Measurements from ENCODE around the gene CLDN9.

Gene CLDN9

DNA sequence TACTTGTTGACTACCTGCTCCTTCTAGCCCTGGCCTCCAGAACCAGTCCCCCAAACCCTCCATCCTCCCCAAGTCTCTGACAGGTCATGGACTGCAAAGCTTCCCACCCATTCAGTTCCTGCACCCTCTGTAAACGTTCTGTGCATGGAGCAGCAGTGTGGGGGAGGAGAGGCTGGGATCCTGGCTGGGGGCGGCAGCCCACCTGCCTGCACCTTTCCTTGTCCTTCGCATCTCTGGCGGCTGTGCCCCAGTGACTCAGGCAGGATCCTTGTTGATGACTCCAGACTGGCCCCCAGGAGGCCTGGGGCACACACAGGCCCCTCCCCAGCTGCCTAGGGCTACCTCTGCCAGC lies 30.8 kb upstream of the CLDN9 start:
- Mint-ChIP-seq H3K4me3 (peak overlapping the region; percentile 81), H3K27me3 (ENCODE audit: low read depth) (peaks cover 7% of the 10 kb centered on the region), H3K36me3 (ENCODE audit: low read depth) (peaks cover 1% of the 10 kb centered on the region), H3K27ac (peak overlapping the region; percentile 67), H3K9me3 (no peaks in the 10 kb centered on the region), H3K4me1 (ENCODE audit: low read depth) (peaks cover 12% of the 10 kb centered on the region)

DNA sequence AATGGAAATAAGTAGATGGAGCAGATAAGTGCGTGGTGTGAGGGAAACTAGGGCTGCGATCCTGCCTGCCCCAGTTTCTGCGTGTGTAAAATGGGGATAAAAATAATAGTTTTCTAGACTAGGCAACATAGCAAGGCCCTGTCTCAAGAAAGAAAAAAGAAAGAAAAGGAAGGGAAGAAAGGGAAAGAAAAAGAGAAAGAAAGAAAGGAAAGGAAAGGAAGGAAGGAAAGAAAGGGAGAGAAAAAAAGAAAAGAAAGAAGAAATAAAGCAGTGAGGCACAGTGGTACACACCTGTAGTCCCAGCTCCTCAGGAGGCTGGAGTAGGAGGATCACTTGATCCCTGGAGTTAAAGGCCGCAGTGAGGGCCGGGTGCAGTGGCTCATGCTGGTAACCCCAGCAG lies 30.3 kb upstream of the CLDN9 start:
- peaks cover 7% of the 10 kb centered on the region for H3K27me3 Mint-ChIP-seq (ENCODE audit: low read depth)
- peaks cover 12% of the 10 kb centered on the region for H3K4me1 Mint-ChIP-seq (ENCODE audit: low read depth)
- no peaks in the 10 kb centered on the region for H3K9me3 Mint-ChIP-seq
- peak overlapping the region; percentile 12 for H3K27ac Mint-ChIP-seq
- peaks cover 1% of the 10 kb centered on the region for H3K36me3 Mint-ChIP-seq (ENCODE audit: low read depth)
- peak overlapping the region; percentile 16 for H3K4me3 Mint-ChIP-seq

DNA sequence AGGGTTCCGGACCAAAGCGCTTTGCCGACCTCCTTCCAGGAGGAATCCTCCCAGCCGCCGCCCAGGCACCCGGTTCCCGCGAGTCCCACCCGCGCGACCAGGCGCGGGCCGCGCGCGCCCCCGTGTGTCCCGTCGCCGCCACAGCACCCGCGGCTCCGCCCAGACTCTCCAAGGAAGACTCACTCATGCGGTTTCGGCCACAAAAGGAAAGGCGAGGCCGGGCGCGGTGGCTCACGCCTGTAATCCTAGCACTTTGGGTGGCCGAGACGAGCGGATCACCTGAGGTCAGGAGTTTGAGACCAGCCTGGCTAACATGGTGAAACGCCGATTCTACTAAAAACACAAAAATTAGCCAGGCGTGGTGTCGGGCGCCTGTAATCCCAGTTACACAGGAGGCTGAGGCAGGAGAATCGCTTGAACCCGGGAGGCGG lies 29.0 kb upstream of the CLDN9 start:
- Mint-ChIP-seq H3K36me3 (ENCODE audit: low read depth) (peaks cover 1% of the 10 kb centered on the region), H3K27ac (no peak overlapping the region), H3K4me3 (peak overlapping the region; percentile 48), H3K27me3 (ENCODE audit: low read depth) (peaks cover 7% of the 10 kb centered on the region), H3K4me1 (ENCODE audit: low read depth) (peaks cover 9% of the 10 kb centered on the region), H3K9me3 (no peaks in the 10 kb centered on the region)

DNA sequence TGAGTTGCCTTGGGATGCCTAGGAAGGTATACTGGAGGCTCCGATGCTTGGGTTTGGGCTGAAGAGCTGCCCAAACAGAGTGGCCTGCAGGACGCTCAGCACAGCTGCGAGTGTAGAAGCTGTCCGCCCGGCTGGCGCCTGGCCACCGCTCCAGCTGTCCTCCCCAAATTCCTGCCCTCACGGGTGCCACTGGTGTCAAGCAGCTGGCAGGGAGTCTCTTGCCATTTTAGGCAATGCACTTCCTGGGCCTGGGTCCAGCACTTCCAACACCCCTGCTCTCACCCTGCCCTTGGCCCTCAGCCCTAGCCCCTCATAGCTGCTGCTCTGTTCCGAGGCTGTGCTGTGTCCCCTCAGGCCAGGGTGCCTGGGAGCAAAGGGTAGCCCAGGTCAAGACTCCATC lies 27.3 kb upstream of the CLDN9 start:
- H3K4me3 Mint-ChIP-seq: no peak overlapping the region
- no peaks in the 10 kb centered on the region for H3K9me3 Mint-ChIP-seq
- H3K4me1 Mint-ChIP-seq (ENCODE audit: low read depth): peaks cover 9% of the 10 kb centered on the region
- peaks cover 7% of the 10 kb centered on the region for H3K27me3 Mint-ChIP-seq (ENCODE audit: low read depth)
- H3K27ac Mint-ChIP-seq: no peak overlapping the region
- H3K36me3 Mint-ChIP-seq (ENCODE audit: low read depth): peaks cover 1% of the 10 kb centered on the region

DNA sequence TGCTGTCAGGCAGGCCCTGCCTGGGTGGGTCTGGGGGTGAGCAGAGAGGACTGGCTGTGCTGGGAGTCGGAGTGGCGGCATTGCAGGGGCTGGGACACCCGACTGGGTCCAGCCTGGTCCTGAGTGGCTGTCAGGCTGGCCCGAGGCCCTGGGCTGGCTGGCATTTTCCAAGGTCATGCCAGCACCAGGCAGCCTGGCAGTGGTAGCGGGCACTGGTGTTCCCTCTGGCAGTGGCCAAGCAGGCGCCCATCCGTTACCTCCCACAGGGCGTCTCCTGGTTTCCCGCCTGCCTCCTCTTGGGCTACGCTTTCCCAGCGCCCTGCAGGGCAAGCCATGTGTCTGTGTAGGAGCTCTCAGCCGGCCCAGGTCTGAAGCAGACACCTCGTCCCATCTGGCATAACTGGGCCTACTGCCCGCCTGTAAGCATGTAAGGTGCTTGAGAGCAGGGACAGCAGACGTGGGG lies 26.8 kb upstream of the CLDN9 start:
- Mint-ChIP-seq H3K4me3 (no peak overlapping the region), H3K27me3 (ENCODE audit: low read depth) (peaks cover 7% of the 10 kb centered on the region), H3K27ac (no peak overlapping the region)

DNA sequence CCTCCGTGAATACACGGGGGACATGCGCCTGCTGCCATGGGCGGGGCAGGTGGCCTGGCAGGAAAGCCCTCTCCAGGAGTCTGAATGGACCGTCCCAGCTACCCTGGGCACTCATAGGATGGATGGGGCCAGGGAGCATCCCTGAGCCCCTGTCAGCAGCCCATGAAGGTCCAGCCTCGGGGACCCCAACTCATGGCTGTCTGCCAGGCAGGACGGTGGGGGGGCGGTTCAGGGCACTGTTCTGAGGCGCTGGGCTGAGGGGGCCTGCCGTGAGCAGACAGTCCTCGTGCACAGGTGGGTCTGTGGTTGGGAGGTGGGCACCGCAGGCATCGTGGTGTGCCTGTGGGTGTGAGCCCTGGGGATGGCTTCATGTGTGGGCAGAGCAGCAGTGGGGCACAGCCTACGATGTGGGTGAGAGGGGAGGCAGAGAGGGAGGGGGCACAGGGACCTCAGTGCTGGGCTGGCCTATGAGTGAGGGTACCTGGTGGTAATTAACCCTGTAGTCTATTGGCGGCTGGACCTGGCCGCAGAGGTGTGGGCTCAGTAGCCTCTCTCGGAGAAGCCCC lies 26.0 kb upstream of the CLDN9 start:
- Mint-ChIP-seq H3K27me3 (ENCODE audit: low read depth) (peaks cover 7% of the 10 kb centered on the region), H3K4me3 (no peak overlapping the region), H3K36me3 (ENCODE audit: low read depth) (peaks cover under 1% of the 10 kb centered on the region), H3K27ac (no peak overlapping the region), H3K9me3 (no peaks in the 10 kb centered on the region), H3K4me1 (ENCODE audit: low read depth) (peaks cover 6% of the 10 kb centered on the region)

More for the DNA sequence above, 26.8 kb upstream of the CLDN9 start:
- Mint-ChIP-seq H3K36me3 (ENCODE audit: low read depth) (peaks cover 1% of the 10 kb centered on the region), H3K9me3 (no peaks in the 10 kb centered on the region), H3K4me1 (ENCODE audit: low read depth) (peaks cover 9% of the 10 kb centered on the region)

DNA sequence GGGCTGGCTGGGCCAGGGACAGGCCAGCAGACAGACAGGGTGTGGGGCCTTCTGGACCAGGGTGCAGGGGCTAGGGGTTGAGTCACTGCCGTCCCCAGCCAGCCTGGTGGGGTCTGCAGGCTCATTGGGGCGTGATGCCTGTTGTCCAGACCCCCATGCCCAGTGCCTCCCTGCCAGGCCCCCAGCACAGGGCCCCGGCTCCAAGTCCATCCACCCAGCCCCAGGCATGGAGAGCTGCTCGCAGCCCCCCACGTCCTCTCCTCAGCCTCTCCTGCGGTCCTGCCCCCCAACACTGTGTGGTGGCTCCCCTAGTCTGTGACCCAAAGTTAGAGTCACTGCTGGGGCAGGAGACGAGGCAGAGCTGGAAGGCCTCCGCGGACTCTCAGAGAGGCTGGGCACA lies 25.4 kb upstream of the CLDN9 start:
- no peaks in the 10 kb centered on the region for H3K36me3 Mint-ChIP-seq (ENCODE audit: low read depth)

DNA sequence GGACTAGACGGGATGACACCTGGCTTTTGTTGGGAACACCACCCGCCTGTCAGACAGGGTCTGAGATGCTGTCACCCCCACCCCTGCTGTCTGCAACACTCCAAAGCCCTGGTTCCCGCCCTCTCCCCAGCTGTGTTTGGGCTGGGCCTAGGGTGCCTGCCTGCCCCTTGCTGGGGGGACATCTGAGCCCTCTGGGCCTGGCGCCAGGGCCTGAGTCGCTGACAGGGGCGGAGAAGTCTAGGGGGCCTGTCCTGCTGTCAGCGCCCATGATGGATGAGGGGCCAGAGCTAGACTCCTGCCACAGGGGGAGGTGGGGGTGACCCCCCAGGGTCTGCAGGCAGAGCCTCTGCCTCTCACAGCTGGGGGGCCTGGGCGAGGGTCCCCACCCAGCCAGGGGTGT lies 24.9 kb upstream of the CLDN9 start:
- Mint-ChIP-seq H3K27me3 (ENCODE audit: low read depth) (peaks cover 3% of the 10 kb centered on the region), H3K36me3 (ENCODE audit: low read depth) (no peaks in the 10 kb centered on the region), H3K4me3 (no peak overlapping the region), H3K4me1 (ENCODE audit: low read depth) (peaks cover 3% of the 10 kb centered on the region), H3K27ac (no peak overlapping the region), H3K9me3 (no peaks in the 10 kb centered on the region)

More for the DNA sequence above, 25.4 kb upstream of the CLDN9 start:
- Mint-ChIP-seq H3K27ac (no peak overlapping the region), H3K4me3 (no peak overlapping the region), H3K9me3 (no peaks in the 10 kb centered on the region), H3K27me3 (ENCODE audit: low read depth) (peaks cover 5% of the 10 kb centered on the region), H3K4me1 (ENCODE audit: low read depth) (peaks cover 4% of the 10 kb centered on the region)

DNA sequence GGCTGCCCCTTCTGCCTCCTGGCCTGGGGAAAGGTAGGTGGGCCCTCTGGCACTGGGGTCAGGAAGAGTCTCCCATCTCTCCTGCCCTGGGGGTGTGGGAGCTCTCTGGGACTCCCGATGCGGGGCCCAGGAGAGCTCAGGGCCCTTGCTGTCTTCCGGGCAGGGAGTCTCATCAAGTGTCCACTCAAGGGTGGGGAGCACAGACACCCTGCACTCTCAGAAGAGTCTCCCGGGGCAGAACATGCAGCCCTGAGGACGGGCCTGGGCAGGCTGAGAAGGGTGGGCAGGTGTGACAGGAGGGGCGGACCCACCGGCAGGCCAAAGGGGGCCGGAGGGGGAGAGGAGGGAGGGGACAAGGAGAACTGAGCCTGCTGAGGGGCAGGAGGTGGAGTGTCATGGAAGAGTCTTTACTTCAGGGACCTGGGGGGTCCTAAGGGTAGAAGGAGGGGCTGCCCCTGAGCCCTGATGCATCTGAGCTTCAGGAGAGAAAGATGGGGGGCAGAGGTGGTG lies 24.1 kb upstream of the CLDN9 start:
- Mint-ChIP-seq H3K36me3 (ENCODE audit: low read depth) (no peaks in the 10 kb centered on the region), H3K9me3 (no peaks in the 10 kb centered on the region), H3K4me3 (no peak overlapping the region), H3K27ac (no peak overlapping the region), H3K4me1 (ENCODE audit: low read depth) (no peaks in the 10 kb centered on the region), H3K27me3 (ENCODE audit: low read depth) (peaks cover 3% of the 10 kb centered on the region)

DNA sequence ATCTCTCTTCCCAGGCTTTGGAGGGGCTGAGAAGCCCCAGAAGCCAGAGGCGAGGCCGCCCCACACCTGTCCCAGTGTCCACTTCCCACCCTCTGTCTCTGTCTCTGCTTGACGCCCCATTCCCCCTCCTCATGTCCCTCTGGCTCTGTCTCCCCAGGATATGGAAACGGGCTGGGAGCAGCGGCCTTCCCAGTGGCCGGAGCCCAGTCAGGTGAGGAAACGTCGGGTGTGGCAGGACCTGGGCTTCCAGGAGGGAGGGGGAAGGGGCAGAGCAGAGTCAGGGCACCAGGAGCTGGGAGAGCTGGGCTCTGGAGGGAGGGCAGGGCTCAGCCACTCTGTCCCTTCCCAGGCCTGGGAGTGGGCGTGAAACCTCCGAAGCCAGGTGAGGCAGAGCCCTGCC lies 21.8 kb upstream of the CLDN9 start:
- H3K4me3 Mint-ChIP-seq: no peak overlapping the region
- H3K27me3 Mint-ChIP-seq (ENCODE audit: low read depth): no peaks in the 10 kb centered on the region
- H3K4me1 Mint-ChIP-seq (ENCODE audit: low read depth): no peaks in the 10 kb centered on the region
- no peak overlapping the region for H3K27ac Mint-ChIP-seq
- H3K36me3 Mint-ChIP-seq (ENCODE audit: low read depth): no peaks in the 10 kb centered on the region
- H3K9me3 Mint-ChIP-seq: no peaks in the 10 kb centered on the region

DNA sequence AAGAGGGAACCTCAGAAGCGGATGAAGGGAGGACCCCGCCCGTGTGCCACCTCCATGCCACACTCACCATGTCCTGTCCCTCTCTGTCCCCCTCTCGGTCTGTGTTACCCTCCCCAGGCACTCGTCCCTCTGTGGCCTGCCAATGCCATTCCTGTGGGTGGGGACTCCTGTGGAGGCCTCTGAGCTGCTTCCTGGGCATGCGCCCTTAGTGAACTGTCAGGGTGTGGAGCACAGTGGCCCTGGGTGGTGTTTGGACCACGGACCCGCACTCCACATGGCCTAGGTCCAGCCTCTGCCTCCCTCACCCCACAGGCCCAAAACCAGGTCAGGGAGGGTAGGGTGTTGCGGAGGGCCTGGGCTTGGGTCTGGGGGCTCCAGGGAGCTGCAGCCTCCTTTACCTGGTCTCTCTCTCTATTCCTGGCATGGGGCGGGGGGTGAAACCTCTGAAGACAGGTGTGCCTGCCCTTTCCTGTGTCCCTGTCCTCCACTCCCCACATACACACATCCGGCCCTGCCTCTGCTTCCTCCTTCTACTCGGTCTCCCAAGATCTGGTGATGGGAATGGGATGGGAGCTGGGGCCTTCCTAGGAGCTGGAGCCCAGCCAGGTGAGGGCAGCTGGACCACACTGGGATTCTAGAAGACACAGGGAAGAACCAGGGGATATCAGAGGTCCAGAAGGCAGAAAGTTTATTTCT lies 21.0 kb upstream of the CLDN9 start:
- Mint-ChIP-seq H3K4me1 (ENCODE audit: low read depth) (no peaks in the 10 kb centered on the region), H3K4me3 (no peak overlapping the region), H3K27me3 (ENCODE audit: low read depth) (no peaks in the 10 kb centered on the region)

DNA sequence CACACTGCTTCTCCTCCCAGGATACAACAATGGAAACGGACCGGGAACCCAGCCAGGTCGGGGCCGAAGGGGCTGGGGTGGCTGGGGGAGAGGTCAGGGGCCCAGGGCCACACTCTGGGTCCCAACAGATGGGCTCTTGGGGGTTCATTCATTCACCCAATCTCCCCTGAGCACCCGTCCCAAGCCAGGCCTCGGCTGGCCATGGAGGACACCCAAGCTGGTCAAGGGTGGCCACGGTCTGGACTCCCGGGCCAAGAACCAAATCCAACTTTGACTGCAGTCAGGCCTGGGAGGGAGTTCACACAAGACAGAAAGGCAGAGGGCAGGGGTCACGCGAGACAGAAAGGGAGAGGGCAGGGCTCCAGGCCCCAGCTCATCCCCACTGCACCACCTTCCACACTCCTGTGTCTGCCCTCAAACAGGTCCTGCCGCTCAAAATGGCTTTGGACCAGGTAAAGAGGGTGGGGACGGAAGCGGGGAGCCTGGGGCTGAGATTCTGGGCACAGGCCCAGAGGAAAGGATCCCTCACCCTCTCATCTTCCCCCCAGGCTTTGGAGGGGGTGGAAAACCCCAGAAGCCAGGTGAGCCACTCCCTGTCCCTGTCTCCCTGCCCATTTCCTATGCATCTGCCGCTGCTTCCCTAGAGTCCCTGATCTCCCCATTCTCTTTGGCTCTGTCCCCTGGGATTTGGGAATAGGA lies 20.2 kb upstream of the CLDN9 start:
- H3K27me3 Mint-ChIP-seq (ENCODE audit: low read depth): no peaks in the 10 kb centered on the region
- H3K4me1 Mint-ChIP-seq (ENCODE audit: low read depth): no peaks in the 10 kb centered on the region
- no peak overlapping the region for H3K4me3 Mint-ChIP-seq
- H3K9me3 Mint-ChIP-seq: no peaks in the 10 kb centered on the region
- no peaks in the 10 kb centered on the region for H3K36me3 Mint-ChIP-seq (ENCODE audit: low read depth)
- no peak overlapping the region for H3K27ac Mint-ChIP-seq

More for the DNA sequence above, 21.0 kb upstream of the CLDN9 start:
- Mint-ChIP-seq H3K36me3 (ENCODE audit: low read depth) (no peaks in the 10 kb centered on the region), H3K27ac (no peak overlapping the region), H3K9me3 (no peaks in the 10 kb centered on the region)

DNA sequence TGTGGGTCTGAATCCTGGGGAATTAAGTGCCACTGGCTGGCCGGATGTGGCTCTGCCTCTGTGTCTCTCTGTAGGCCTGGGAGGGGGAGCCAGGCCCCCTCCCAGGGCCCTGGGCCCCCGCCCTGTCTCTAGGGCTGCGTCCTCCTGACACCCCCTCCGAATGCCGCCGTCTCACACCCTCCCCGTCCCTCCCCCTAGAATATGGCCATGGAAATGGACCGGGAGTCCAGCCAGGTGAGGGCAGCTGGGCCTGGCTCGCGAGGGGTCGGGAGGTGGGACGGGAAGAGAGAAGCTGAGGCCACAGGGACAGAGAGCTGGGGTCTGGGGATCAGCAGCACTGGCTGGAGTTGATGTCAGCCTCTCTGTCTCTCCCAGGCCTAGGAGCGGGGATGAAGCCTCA lies 16.4 kb upstream of the CLDN9 start:
- no peak overlapping the region for H3K4me3 Mint-ChIP-seq
- no peaks in the 10 kb centered on the region for H3K36me3 Mint-ChIP-seq (ENCODE audit: low read depth)

DNA sequence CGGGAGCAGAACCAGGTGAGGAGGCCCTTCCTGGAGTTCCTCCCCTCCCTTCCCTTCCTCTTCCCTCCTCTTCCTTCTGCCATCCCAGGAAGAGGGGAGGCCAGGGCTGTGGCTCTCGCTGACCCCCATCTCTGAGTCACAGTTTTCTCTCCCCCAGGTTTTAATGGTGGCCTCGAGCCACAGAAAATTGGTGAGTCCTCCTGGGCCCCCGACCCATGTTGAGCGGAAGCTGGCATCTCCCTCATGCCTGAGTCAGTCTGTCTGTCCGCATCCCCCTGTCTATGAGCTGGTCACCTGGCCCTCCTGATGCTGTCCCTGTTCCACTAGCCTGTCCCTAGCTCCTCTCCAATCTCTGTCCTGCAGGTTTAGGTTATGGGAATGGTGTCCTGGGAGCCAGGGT lies 12.8 kb upstream of the CLDN9 start:
- Mint-ChIP-seq H3K27me3 (ENCODE audit: low read depth) (peaks cover 6% of the 10 kb centered on the region), H3K4me1 (ENCODE audit: low read depth) (peaks cover 4% of the 10 kb centered on the region), H3K4me3 (no peak overlapping the region), H3K27ac (no peak overlapping the region), H3K9me3 (no peaks in the 10 kb centered on the region), H3K36me3 (ENCODE audit: low read depth) (no peaks in the 10 kb centered on the region)

More for the DNA sequence above, 16.4 kb upstream of the CLDN9 start:
- no peak overlapping the region for H3K27ac Mint-ChIP-seq
- H3K27me3 Mint-ChIP-seq (ENCODE audit: low read depth): peaks cover 3% of the 10 kb centered on the region
- no peaks in the 10 kb centered on the region for H3K4me1 Mint-ChIP-seq (ENCODE audit: low read depth)
- H3K9me3 Mint-ChIP-seq: no peaks in the 10 kb centered on the region

DNA sequence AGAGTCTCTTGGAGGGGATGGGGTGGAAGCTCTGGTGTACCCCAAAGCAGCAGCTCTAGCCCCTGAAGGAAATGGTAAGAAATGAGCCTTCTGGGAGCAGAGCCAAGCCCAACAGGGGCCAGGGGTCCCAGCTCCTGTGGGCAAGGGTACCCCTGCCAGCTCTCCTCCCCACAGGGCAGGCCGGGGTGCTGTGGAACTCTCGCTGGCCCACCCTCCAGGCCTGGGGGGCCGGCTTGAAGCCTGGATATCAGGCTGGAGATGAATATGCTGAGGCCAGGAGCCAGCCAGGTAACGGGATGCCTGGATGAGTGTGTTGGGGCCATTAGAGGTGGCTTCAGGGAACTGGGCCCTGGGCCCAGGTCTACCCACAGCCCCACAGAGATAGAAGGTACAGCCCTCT lies 12.2 kb upstream of the CLDN9 start:
- Mint-ChIP-seq H3K27me3 (ENCODE audit: low read depth) (peaks cover 7% of the 10 kb centered on the region), H3K4me3 (no peak overlapping the region), H3K27ac (no peak overlapping the region), H3K36me3 (ENCODE audit: low read depth) (no peaks in the 10 kb centered on the region), H3K4me1 (ENCODE audit: low read depth) (peaks cover 4% of the 10 kb centered on the region), H3K9me3 (no peaks in the 10 kb centered on the region)
